Kidney epithelial cell (primary cell): ENCODE results near the gene MRPL28. TPM values are rescaled to one million over a fixed set of nuclear protein-coding genes. Genes with fewer than 3 reads are reported as not detected.

Experiments used
- DNase-seq: peaks from one replicate; pipeline ENCODE4 v3.0.0-alpha.2; 2010; ENCODE audit warnings: low read depth
- H3K27me3 ChIP-seq: 2 replicates; pipeline ENCODE4 v1.6.0; 2011; ENCODE audit warnings: low read length; ENCODE audit not compliant: control insufficient read depth, insufficient read depth
- H3K36me3 ChIP-seq: 2 replicates; pipeline ENCODE4 v1.5.1; 2011; ENCODE audit warnings: low read length; ENCODE audit not compliant: control insufficient read depth, insufficient read depth
- H3K4me3 ChIP-seq: 2 replicates; pipeline ENCODE4 v1.5.1; 2011; ENCODE audit warnings: low read depth, mild to moderate bottlenecking, control low read depth, low read length
- total RNA-seq: library from RNA; depleted of rRNA; stranded (reverse); fragments of >200 nt; gene quantifications from 2 replicates; pipeline ENCODE4 v1.2.3, GENCODE V29; 2015
- TF ChIP-seq, protein P1 (sequence below): IDR thresholded peaks from 2 replicates; pipeline ENCODE4 v1.5.1; 2011; ENCODE audit warnings: mild to moderate bottlenecking, moderate library complexity, low read length, control low read depth, inconsistent platforms; ENCODE audit not compliant: insufficient read depth, poor library complexity, severe bottlenecking

Gene MRPL28
- total RNA-seq, 1 donor from 2014 or later = 107 TPM

- TF ChIP-seq, protein P1, sequence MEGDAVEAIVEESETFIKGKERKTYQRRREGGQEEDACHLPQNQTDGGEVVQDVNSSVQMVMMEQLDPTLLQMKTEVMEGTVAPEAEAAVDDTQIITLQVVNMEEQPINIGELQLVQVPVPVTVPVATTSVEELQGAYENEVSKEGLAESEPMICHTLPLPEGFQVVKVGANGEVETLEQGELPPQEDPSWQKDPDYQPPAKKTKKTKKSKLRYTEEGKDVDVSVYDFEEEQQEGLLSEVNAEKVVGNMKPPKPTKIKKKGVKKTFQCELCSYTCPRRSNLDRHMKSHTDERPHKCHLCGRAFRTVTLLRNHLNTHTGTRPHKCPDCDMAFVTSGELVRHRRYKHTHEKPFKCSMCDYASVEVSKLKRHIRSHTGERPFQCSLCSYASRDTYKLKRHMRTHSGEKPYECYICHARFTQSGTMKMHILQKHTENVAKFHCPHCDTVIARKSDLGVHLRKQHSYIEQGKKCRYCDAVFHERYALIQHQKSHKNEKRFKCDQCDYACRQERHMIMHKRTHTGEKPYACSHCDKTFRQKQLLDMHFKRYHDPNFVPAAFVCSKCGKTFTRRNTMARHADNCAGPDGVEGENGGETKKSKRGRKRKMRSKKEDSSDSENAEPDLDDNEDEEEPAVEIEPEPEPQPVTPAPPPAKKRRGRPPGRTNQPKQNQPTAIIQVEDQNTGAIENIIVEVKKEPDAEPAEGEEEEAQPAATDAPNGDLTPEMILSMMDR = no peak
- no peak for DNase-seq
- H3K27me3 ChIP-seq = no peaks in the 10 kb centered on the region
- no peak overlapping the region for H3K4me3 ChIP-seq
- H3K36me3 ChIP-seq = peaks cover 5% of the 10 kb centered on the region
These were observed 709 bp upstream of the MRPL28 start for GRCh38 chr16:370979-371514.

GRCh38 chr16:369866-370436, 387 bp downstream of the MRPL28 start:
- TF ChIP-seq, protein P1 = no peak
- no peaks in the 10 kb centered on the region for H3K27me3 ChIP-seq
- H3K4me3 ChIP-seq = peak overlapping the region; percentile 39
- H3K36me3 ChIP-seq = peaks cover 5% of the 10 kb centered on the region
- no peak for DNase-seq

- H3K27me3 ChIP-seq = peaks cover 4% of the 10 kb centered on the region
- DNase-seq = no peak
- H3K36me3 ChIP-seq = peaks cover 2% of the 10 kb centered on the region
- H3K4me3 ChIP-seq = no peak overlapping the region
- TF ChIP-seq, protein P1 = no peak
These were observed 968 bp downstream of the MRPL28 start for GRCh38 chr16:369275-369865.

DNA sequence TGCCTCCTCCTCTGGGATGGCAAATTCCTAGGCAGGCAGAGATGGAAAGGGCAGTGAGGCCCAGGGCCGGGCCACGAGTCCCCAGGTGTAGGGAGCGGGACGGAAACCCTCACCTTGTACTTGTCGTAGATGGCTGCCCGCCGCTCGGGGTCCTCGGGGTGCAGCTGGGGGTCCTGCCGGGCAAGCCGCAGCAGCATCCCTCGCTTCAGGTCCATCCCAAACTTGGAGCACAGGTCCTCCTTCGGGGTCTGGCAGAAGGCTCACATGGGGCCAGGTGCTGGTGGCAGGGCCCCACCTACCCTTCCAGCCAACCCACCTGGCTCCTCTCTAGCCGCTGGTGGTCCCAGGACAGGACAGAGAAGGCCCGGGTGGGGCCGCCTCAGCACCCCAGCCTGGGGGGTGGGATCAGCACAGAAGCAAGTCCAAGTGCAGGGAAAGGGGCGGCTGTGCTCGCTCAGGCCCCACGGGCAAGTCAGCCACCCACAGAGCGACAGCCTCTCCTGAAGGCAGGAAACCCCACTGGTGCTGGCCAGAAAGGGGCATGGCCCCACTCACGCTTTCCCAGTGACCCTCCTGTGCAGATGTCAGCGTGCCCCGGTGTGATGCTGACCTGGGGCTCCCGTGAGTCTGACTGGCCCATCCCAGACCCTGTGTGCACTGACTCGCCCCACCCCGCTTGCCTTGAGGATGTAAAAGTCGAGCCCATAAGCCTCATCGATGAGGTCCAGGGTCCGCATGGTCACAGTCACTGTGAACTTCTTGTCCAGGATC, 1.8 kb downstream of the MRPL28 start:
- H3K27me3 ChIP-seq = peaks cover 10% of the 10 kb centered on the region
- peaks cover 2% of the 10 kb centered on the region for H3K36me3 ChIP-seq
- no peak for DNase-seq
- TF ChIP-seq, protein P1 = no peak
- no peak overlapping the region for H3K4me3 ChIP-seq

GRCh38 chr16:367333-367903, 2.9 kb downstream of the MRPL28 start:
- Histone ChIP-seq H3K27me3 (peaks cover 17% of the 10 kb centered on the region), H3K4me3 (no peak overlapping the region), H3K36me3 (peaks cover 2% of the 10 kb centered on the region)
- no peak for DNase-seq
- TF ChIP-seq, protein P1 = no peak
